ENCODE data around the gene B2M.
"Not testable (repeated sequence)": the region's sequence is repeated elsewhere in the genome, so short reads cannot be mapped to it uniquely, and the experiment has no call there.

Gene B2M

GRCh38 chr15:44697014-44697413 lies 14.3 kb upstream of the B2M start:
- DNase-seq (ENCODE audit: insufficient read length, low spot score) = no peak
- no peak for FAIRE-seq

GRCh38 chr15:44698641-44699040 lies 12.7 kb upstream of the B2M start:
- FAIRE-seq = no peak

GRCh38 chr15:44700676-44701075 lies 10.6 kb upstream of the B2M start:
- not testable (repeated sequence) for DNase-seq (ENCODE audit: insufficient read length, low spot score); FAIRE-seq

More at GRCh38 chr15:44698641-44699040, 12.7 kb upstream of the B2M start:
- no peak for DNase-seq (ENCODE audit: insufficient read length, low spot score)

GRCh38 chr15:44705986-44706385 lies 5.3 kb upstream of the B2M start:
- FAIRE-seq (no peak), DNase-seq (ENCODE audit: insufficient read length, low spot score) (no peak)

DNA sequence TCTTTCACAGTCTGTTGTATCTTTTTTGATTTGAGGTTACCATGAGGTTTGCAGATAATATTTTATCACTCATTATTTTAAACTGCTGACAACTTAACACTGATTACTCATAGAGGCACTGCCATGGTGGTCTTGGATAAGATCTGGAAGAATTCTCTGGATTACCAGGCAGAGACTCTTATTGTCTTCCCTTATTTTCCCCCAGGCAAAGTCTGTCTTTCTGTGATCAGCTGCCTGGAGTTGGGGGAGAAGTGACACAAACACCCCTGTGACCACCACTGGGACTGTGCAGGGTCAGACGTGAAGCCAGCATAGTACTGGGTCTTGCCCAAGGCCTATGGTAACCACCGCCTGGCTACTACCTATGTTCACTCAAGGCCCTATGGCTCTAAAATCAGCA lies 4.9 kb upstream of the B2M start:
- no peak for DNase-seq (ENCODE audit: insufficient read length, low spot score)

DNA sequence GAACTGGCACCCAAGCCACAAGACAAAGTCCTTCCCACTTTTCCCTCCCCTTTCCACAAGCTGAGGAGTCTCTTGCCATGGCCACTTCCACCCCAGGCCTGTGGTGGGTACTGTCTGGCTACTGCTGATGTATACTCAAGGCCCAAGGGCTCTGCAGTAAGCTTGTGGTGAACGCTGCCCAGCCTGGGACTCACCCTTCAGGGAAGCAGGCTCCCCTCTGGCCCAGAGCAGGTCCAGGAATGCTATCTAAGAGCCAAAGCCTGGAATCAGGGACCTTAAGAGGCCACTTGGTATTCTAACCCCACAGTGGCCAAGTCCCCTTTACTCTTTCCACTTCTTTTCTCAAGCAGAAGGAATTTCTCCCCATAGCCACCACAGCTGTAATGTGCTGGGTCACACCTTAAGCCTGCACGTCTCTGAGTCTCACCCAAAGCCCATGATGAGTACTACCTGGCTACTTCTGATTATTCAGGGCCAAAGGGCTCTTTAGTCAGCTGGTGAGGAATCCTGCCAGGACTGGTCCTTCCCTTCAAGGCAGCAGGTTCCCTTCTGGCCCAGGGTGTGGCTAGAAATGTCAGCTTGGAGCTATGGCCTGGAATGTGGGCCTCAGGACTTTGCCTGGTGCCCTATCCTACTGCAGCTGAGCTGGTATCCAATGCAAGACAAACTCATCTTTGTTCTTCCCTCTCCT lies 4.2 kb upstream of the B2M start:
- no peak for FAIRE-seq
- DNase-seq (ENCODE audit: insufficient read length, low spot score) = no peak

More for the DNA sequence above, 4.9 kb upstream of the B2M start:
- no peak for FAIRE-seq

DNA sequence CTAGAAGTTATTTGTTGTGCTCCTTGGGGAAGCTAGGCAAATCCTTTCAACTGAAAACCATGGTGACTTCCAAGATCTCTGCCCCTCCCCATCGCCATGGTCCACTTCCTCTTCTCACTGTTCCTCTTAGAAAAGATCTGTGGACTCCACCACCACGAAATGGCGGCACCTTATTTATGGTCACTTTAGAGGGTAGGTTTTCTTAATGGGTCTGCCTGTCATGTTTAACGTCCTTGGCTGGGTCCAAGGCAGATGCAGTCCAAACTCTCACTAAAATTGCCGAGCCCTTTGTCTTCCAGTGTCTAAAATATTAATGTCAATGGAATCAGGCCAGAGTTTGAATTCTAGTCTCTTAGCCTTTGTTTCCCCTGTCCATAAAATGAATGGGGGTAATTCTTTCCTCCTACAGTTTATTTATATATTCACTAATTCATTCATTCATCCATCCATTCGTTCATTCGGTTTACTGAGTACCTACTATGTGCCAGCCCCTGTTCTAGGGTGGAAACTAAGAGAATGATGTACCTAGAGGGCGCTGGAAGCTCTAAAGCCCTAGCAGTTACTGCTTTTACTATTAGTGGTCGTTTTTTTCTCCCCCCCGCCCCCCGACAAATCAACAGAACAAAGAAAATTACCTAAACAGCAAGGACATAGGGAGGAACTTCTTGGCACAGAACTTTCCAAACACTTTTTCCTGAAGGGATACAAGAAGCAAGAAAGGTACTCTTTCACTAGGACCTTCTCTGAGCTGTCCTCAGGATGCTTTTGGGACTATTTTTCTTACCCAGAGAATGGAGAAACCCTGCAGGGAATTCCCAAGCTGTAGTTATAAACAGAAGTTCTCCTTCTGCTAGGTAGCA lies 851 bp upstream of the B2M start:
- DNase-seq (ENCODE audit: insufficient read length, low spot score) (no peak), FAIRE-seq (no peak)

- DNase-seq (ENCODE audit: insufficient read length, low spot score) = no peak
Measured at GRCh38 chr15:44711743-44712345, 527 bp downstream of the B2M start.

DNA sequence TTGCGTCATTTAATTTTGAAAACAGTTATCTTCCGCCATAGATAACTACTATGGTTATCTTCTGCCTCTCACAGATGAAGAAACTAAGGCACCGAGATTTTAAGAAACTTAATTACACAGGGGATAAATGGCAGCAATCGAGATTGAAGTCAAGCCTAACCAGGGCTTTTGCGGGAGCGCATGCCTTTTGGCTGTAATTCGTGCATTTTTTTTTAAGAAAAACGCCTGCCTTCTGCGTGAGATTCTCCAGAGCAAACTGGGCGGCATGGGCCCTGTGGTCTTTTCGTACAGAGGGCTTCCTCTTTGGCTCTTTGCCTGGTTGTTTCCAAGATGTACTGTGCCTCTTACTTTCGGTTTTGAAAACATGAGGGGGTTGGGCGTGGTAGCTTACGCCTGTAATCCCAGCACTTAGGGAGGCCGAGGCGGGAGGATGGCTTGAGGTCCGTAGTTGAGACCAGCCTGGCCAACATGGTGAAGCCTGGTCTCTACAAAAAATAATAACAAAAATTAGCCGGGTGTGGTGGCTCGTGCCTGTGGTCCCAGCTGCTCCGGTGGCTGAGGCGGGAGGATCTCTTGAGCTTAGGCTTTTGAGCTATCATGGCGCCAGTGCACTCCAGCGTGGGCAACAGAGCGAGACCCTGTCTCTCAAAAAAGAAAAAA lies 1.2 kb downstream of the B2M start:
- DNase-seq (ENCODE audit: insufficient read length, low spot score) (no peak), FAIRE-seq (no peak)

More at GRCh38 chr15:44711743-44712345, 527 bp downstream of the B2M start:
- FAIRE-seq = no peak

- no peak for FAIRE-seq
- DNase-seq (ENCODE audit: insufficient read length, low spot score) = no peak
Measured at GRCh38 chr15:44713006-44713966, 2.0 kb downstream of the B2M start.

GRCh38 chr15:44715142-44715796 lies 4.0 kb downstream of the B2M start:
- DNase-seq (ENCODE audit: insufficient read length, low spot score) = no peak
- FAIRE-seq = no peak

- FAIRE-seq (no peak), DNase-seq (ENCODE audit: insufficient read length, low spot score) (no peak)
Measured at GRCh38 chr15:44715797-44716334, 4.5 kb downstream of the B2M start.

DNA sequence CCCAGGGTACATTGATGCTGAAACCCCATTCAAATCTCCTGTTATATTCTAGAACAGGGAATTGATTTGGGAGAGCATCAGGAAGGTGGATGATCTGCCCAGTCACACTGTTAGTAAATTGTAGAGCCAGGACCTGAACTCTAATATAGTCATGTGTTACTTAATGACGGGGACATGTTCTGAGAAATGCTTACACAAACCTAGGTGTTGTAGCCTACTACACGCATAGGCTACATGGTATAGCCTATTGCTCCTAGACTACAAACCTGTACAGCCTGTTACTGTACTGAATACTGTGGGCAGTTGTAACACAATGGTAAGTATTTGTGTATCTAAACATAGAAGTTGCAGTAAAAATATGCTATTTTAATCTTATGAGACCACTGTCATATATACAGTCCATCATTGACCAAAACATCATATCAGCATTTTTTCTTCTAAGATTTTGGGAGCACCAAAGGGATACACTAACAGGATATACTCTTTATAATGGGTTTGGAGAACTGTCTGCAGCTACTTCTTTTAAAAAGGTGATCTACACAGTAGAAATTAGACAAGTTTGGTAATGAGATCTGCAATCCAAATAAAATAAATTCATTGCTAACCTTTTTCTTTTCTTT lies 5.8 kb downstream of the B2M start:
- FAIRE-seq (no peak), DNase-seq (ENCODE audit: insufficient read length, low spot score) (no peak)

GRCh38 chr15:44718180-44718926 lies 7.0 kb downstream of the B2M start:
- no peak for DNase-seq (ENCODE audit: insufficient read length, low spot score)
- FAIRE-seq = no peak

DNA sequence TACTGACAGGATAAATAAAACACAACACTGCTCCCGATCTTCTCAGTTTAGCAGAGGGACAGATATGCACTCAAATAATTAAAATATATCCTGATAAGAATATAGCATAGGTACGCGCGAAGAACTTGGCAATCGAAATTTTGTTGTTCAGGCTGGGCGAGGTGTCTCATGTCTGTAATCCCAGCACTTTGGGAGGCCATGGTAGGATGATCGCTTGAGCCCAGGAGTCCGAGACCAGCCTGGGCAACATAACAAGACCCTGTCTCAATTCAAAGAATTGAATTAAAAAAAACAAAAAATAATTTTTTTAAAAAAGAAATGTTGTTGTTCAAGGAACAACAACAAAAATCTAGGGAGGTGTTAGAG lies 7.6 kb downstream of the B2M start:
- FAIRE-seq = no peak

GRCh38 chr15:44719293-44719999 lies 8.1 kb downstream of the B2M start:
- FAIRE-seq = no peak

More for the DNA sequence above, 7.6 kb downstream of the B2M start:
- DNase-seq (ENCODE audit: insufficient read length, low spot score) = no peak

GRCh38 chr15:44720000-44720435 lies 8.7 kb downstream of the B2M start:
- DNase-seq (ENCODE audit: insufficient read length, low spot score); FAIRE-seq: not testable (repeated sequence)

More at GRCh38 chr15:44719293-44719999, 8.1 kb downstream of the B2M start:
- DNase-seq (ENCODE audit: insufficient read length, low spot score) = no peak
